Activated CD8-positive, alpha-beta memory T cell treated with anti-CD3 and anti-CD28 coated beads for 36 hours (primary cell): ENCODE data around the gene FREM3. TPM values are rescaled to one million over a fixed set of nuclear protein-coding genes. Genes with fewer than 3 reads are reported as not detected.
"Not testable (repeated sequence)": the region's sequence is repeated elsewhere in the genome, so short reads cannot be mapped to it uniquely, and the experiment has no call there.

Source experiments
- CTCF ChIA-PET: fragments of 350-600 bp; sonication (Branson Sonifier 250); formaldehyde crosslinking; loops from one replicate; lab custom pipeline; 2021; ENCODE audit warnings: antibody characterized with exemption; lab: Charles Lee
- POLR2A ChIA-PET: fragments of 350-600 bp; sonication (Branson Sonifier 250); formaldehyde crosslinking; loops from one replicate; lab custom pipeline; 2021; ENCODE audit warnings: antibody characterized with exemption; lab: Charles Lee
- total RNA-seq, 2 experiments: library from RNA; stranded (reverse); gene quantifications; one replicate each; pipeline ENCODE4 v1.2.3, GENCODE V29; 2021

The FREM3 gene
- not detected for total RNA-seq

DNA sequence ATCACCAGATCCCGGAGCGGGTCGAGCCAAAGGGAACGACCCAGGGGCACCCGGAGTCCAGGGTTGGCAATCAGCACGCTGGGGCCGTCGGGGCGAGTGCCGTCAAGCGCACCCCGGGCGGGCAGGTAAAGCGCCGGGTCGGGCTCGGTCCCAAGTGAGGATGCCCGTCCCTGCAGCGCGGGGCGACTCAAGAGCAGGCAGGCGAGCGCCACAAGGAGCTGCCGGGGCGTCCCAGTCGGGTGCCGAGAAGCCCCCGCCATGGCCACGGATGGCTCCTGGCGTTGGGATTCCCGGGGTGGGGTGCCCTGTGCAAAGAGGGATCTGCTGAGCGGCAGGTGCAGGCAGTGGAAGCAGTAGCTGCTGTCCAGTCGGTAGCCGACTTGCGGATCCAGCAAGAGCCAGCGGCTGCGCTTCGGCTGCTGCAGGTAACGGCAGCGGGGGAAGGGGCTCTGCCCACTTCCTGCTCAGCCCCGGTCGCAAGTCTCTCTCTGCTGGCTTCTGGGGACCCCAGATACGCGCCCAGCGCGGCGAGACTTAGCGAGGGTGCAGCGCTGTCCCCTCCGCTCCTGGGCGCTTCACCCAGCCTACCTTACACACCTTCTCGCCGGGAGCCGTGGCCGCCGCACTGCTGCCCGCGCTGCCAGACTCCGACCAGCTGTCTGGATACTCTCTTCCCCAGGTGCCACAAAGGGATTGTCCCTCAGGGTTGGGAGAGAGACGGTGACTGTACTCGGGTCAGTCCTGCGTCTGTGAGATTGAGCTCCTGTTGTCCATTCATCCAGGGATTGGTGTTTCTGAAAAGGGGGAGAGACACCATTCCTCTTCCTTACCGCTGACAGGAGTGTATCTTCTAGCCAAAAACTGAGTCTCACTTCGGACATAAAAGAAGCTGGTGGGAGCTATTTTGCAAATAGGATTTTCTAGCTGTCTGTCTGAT lies at the start of gene FREM3:
TSS of gene FREM3 (minus strand) at position 260 of the 937 bp plus-strand sequence. CDS start at position 260, 0 bp downstream.
- ChIA-PET POLR2A (no interaction called here), CTCF (no interaction called here)

DNA sequence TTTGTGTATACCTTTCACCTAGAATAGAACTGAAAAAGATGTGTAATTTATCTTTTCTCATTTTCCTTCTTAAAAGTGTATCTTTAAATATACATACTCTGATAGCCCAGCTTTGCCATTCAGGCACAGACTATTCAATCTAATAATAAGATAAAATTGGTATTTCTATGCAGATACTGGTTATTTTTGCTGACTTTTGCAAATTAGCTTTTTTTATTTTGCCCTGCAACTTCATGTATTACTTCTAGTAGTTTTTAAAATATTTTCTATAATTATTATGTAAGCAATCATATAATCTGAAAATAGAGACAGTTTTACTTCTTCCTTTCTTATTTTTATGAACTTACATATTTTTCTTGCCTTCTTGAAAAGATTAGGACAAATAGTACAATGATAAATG lies 45.4 kb upstream of the FREM3 start:
- POLR2A ChIA-PET = no interaction called here
- CTCF ChIA-PET = no interaction called here

GRCh38 chr4:143743591-143743990 lies 43.1 kb upstream of the FREM3 start:
- CTCF ChIA-PET = no interaction called here
- POLR2A ChIA-PET = no interaction called here

DNA sequence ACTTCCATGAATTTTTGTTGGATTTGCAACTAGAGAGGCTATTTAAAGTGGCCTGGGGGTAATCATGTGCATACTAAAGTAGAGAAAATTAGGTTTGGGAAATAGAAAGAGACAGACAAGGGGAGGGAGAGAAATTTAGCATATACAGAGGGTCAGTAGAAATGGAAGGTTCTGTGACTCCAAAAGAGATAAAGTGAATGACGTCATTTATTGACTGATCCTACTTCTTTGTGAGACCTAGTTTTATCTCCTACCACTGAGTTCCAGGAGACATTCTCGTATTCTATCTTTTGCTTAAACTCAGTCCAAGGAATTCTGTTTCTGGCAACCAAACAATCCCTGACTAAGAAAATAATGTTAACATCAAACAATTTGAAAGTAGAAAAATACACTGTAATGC lies 42.4 kb upstream of the FREM3 start:
- ChIA-PET POLR2A (no interaction called here), CTCF (no interaction called here)

DNA sequence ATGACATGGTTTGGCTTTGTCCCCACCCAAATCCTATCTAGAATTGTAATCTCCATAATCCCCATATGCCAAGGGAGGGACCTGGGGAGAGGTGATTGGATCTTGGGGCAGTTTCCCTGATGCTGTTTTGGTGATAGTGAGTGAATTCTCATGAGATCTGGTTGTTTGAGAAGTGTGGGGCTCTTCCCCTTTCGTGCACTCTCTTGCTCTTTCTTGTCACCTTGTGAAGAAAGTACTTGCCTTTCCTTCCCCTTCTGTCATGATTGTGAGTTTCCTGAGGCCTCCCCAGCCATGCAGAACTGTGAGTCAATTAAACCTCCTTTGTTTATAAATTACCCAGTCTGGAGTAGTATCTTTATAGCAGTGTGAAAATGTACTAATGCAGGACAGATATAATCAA lies 36.4 kb upstream of the FREM3 start:
- ChIA-PET POLR2A (interaction anchor here (0.6 kb wide), 1 partner anchor 1389 kb away, joined by 3 read pairs; no protein-coding TSS in a partner anchor), CTCF (no interaction called here)

DNA sequence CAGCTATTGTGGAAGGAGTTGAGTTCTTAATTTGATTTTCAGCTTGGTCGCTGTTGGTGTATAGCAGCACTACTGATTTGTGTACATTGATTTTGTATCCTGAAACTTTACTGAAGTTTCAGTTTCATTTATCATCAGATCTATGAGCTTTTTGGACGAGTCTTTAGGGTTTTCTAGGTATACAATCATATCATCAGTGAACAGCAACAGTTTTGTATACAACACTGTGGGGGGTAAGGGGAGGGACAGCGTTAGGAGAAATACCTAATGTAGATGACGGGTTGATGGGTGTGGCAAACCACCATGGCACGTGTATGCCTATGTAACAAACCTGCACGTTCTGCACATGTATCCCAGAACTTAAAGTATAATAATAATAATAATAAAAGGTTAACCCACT lies 35.6 kb upstream of the FREM3 start:
- POLR2A ChIA-PET, CTCF ChIA-PET: not testable (repeated sequence)

- ChIA-PET POLR2A (no interaction called here), CTCF (no interaction called here)
Measured at GRCh38 chr4:143728166-143728565, 27.7 kb upstream of the FREM3 start.

- CTCF ChIA-PET = no interaction called here
- POLR2A ChIA-PET = no interaction called here
Measured at GRCh38 chr4:143726714-143727113, 26.2 kb upstream of the FREM3 start.

GRCh38 chr4:143721317-143721716 lies 20.8 kb upstream of the FREM3 start:
- POLR2A ChIA-PET = no interaction called here

GRCh38 chr4:143718748-143719147 lies 18.3 kb upstream of the FREM3 start:
- POLR2A ChIA-PET, CTCF ChIA-PET: not testable (repeated sequence)

More at GRCh38 chr4:143721317-143721716, 20.8 kb upstream of the FREM3 start:
- CTCF ChIA-PET = no interaction called here

DNA sequence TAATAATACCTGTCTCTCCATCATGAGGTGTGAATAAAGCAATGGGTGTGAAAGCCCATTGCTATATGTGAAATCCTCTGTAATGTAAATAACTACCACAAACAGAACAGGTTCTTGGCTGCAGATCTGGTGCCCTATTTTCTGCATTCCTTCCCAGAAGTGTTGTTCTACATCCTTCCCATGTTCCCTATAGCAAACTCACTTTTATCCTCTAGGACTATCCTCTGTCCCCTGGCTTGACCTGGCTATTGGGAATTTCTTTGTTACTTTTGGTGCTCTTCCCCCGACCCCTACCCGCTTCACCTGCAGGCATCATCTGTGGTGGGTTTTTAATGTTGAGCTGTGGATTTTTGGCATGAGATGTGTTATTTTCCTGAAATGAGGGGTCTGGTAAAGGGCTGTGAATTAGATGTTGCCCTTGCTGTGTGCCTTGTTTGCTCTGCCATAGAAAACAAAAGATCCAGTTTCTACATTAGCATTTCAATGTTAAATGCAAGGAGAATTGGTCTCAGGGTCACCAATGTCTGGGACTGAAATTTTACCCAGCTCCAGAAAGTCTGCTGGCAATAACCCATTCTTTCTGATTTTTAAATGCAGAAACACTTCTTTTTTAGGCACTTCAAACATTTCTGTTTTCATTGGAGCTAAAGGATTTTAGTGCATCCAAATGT lies 13.6 kb upstream of the FREM3 start:
- ChIA-PET POLR2A (no interaction called here), CTCF (no interaction called here)

DNA sequence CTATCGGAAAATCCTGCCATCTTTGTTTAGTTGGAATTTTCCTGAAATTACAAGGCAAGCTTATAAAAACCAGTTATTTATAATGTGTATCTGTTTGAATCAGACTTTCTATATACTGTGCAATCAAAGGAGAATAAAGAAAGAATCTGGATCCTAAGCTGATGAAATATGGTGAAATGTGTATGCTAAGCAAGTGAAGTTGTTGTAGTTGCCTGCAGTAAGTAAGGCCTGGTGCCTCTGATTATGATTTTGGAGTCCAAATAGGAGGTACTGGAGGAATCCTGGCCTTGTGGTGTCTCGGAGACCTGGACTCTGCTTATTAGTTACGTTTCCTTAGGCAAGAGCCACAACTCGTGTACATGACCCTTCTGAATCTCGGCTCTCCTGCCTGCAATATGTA lies 13.1 kb upstream of the FREM3 start:
- POLR2A ChIA-PET = no interaction called here
- CTCF ChIA-PET = no interaction called here

DNA sequence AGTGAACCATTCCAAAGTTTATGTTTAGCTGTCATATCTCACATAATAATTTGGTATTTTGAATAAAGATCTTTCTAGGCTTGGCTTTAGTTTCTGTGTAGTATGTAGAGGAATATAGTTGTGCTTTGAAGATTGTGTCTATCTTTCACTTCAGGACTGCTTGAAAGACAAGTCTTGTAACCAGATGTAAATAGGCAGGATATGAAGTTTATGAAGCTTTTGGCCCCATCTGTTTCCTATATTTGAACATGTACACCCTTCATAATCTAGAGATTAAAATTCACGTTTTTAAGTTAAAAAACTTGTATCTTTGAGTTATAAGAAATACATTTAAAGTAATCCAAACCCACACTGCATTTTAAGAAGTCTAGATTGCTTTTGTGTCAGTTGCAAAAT lies 11.7 kb upstream of the FREM3 start:
- POLR2A ChIA-PET = no interaction called here
- CTCF ChIA-PET = no interaction called here

GRCh38 chr4:143711543-143712154 lies 11.2 kb upstream of the FREM3 start:
- CTCF ChIA-PET = no interaction called here
- POLR2A ChIA-PET = no interaction called here

DNA sequence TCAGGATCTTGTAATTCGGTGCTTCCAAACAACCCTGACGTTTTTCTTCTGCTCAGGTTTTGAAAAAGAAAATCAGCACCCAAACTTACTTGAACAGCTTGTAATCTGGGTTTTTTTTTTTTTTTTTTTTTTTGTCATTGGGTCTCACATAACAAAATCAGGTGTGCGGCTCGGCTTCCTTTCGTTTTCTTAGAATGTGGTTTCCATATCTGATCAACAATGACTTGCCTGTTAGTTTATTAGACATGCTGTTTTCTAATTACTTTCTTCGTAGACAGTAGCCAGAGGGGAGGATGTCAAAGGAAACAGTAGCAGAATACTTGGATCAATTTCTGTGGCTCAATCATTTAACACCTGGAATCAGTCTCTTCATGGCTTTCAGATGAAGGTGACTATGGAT lies 890 bp upstream of the FREM3 start:
- ChIA-PET POLR2A (no interaction called here), CTCF (no interaction called here)

- POLR2A ChIA-PET = no interaction called here
- CTCF ChIA-PET = no interaction called here
Measured at GRCh38 chr4:143700046-143700415, 444 bp downstream of the FREM3 start.

GRCh38 chr4:143699331-143700045 lies 987 bp downstream of the FREM3 start:
- ChIA-PET CTCF (no interaction called here), POLR2A (no interaction called here)

DNA sequence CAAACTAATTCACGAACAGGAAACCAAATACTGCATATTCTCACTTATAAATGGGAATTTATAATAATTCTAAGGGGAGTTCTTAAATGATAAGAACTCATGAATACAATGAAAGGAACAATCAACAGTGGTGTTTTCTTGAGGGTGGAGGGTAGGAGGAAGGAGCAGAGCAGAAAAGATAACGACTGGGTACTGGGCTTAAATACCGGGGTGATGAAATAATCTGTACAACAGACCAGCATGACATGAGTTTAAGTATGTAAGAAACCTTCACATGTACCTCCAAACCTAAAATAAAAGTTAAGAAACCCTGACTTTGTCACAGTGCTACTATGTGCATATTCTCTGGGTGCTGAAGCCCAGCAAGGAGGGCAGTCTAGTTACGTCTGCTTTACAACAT lies 6.6 kb downstream of the FREM3 start:
- CTCF ChIA-PET = no interaction called here
- POLR2A ChIA-PET = no interaction called here

GRCh38 chr4:143692241-143692640 lies 8.2 kb downstream of the FREM3 start:
- ChIA-PET CTCF (no interaction called here), POLR2A (no interaction called here)

- POLR2A ChIA-PET = no interaction called here
- CTCF ChIA-PET = no interaction called here
Measured at GRCh38 chr4:143679434-143679833, 21.0 kb downstream of the FREM3 start.
